ENCODE data around the gene METAP2.

GRCh38 chr12:95481888-95482287, 7.9 kb downstream of the METAP2 start:
- TF ChIP-seq, protein P1, sequence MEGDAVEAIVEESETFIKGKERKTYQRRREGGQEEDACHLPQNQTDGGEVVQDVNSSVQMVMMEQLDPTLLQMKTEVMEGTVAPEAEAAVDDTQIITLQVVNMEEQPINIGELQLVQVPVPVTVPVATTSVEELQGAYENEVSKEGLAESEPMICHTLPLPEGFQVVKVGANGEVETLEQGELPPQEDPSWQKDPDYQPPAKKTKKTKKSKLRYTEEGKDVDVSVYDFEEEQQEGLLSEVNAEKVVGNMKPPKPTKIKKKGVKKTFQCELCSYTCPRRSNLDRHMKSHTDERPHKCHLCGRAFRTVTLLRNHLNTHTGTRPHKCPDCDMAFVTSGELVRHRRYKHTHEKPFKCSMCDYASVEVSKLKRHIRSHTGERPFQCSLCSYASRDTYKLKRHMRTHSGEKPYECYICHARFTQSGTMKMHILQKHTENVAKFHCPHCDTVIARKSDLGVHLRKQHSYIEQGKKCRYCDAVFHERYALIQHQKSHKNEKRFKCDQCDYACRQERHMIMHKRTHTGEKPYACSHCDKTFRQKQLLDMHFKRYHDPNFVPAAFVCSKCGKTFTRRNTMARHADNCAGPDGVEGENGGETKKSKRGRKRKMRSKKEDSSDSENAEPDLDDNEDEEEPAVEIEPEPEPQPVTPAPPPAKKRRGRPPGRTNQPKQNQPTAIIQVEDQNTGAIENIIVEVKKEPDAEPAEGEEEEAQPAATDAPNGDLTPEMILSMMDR (IDR thresholded peaks at IDR 0.05): no peak
- no peak for TF ChIP-seq POLR2A (IDR thresholded peaks at IDR 0.05)
- no peak for TF ChIP-seq POLR2AphosphoS5 (IDR thresholded peaks at IDR 0.05; ENCODE audit: insufficient read depth in 1 of 2, low read depth in 1 of 2)
